Activated CD4-positive, alpha-beta T cell treated with anti-CD3 and anti-CD28 coated beads for 1 hour (primary cell): ENCODE results near the gene CPA2.
"Not testable (repeated sequence)": the region's sequence is repeated elsewhere in the genome, so short reads cannot be mapped to it uniquely, and the experiment has no call there.

ENCODE experiments used
- DNase-seq: peaks from one replicate; pipeline ENCODE4 v3.0.0-alpha.2; 2020

The CPA2 gene

GRCh38 chr7:130319541-130319940 lies 52.9 kb downstream of the CPA2 start:
- no peak for DNase-seq

- DNase-seq, result not testable (repeated sequence)
Observed at GRCh38 chr7:130321542-130322229, 55.0 kb downstream of the CPA2 start.

GRCh38 chr7:130322615-130323014 lies 56.0 kb downstream of the CPA2 start:
- no peak for DNase-seq

- no peak for DNase-seq
Observed at GRCh38 chr7:130324306-130324943, 57.8 kb downstream of the CPA2 start.

- no peak for DNase-seq
Observed at GRCh38 chr7:130329681-130330080, 63.0 kb downstream of the CPA2 start.

- DNase-seq, result no peak
Observed at GRCh38 chr7:130332259-130333053, 65.8 kb downstream of the CPA2 start.

- no peak for DNase-seq
Observed at GRCh38 chr7:130333832-130334231, 67.2 kb downstream of the CPA2 start.

- DNase-seq, result no peak
Observed at GRCh38 chr7:130334274-130334673, 67.6 kb downstream of the CPA2 start.

- no peak for DNase-seq
Observed at GRCh38 chr7:130337410-130337971, 70.8 kb downstream of the CPA2 start.

GRCh38 chr7:130338233-130338632 lies 71.6 kb downstream of the CPA2 start:
- DNase-seq, result no peak
